Stimulated activated CD4-positive, alpha-beta T cell treated with anti-CD3 and anti-CD28 coated beads, Interleukin-15, amount 100 ng/mL, for 1 hour (primary cell): ENCODE measurements around the gene XAGE5.
"Not testable (repeated sequence)": the region's sequence is repeated elsewhere in the genome, so short reads cannot be mapped to it uniquely, and the experiment has no call there.

Experiments
- DNase-seq, 2 donors: peaks; one replicate each; pipeline ENCODE4 v3.0.0-alpha.2; 2020; ENCODE audit warnings: low read depth in 1 of 2, low spot score in 1 of 2

XAGE5 gene

GRCh38 chrX:52811065-52811625 is at the start of gene XAGE5:
TSS of gene XAGE5 (plus strand) at chrX:52811287. CDS start at chrX:52812567, 1,280 bp downstream.
- no peak for DNase-seq

- not testable (repeated sequence) for DNase-seq
Observed at GRCh38 chrX:52765983-52766382, 45.1 kb upstream of the XAGE5 start.

GRCh38 chrX:52773504-52773903 is 37.6 kb upstream of the XAGE5 start:
- DNase-seq = not testable (repeated sequence)

GRCh38 chrX:52797327-52797726 is 13.8 kb upstream of the XAGE5 start, which contains the start of gene SPANXN5:
TSS of gene SPANXN5 (minus strand) at chrX:52797427. CDS start at chrX:52797348, 79 bp downstream.
- DNase-seq = not testable (repeated sequence)

GRCh38 chrX:52804876-52805275 is 6.2 kb upstream of the XAGE5 start:
- not testable (repeated sequence) for DNase-seq

GRCh38 chrX:52819788-52820187 is 8.7 kb downstream of the XAGE5 start:
- no peak for DNase-seq

- no peak for DNase-seq
Observed at GRCh38 chrX:52821079-52821760, 10.1 kb downstream of the XAGE5 start.

GRCh38 chrX:52824608-52825007 is 13.5 kb downstream of the XAGE5 start:
- no peak for DNase-seq

- DNase-seq = no peak
Observed at GRCh38 chrX:52830551-52830950, 19.5 kb downstream of the XAGE5 start.

GRCh38 chrX:52839137-52839536 is 28.1 kb downstream of the XAGE5 start:
- no peak for DNase-seq

GRCh38 chrX:52843619-52844018 is 32.5 kb downstream of the XAGE5 start:
- DNase-seq = not testable (repeated sequence)

GRCh38 chrX:52852110-52852860 is 41.2 kb downstream of the XAGE5 start:
- no peak for DNase-seq

- DNase-seq = not testable (repeated sequence)
Observed at GRCh38 chrX:52856991-52857525, 46.0 kb downstream of the XAGE5 start.

GRCh38 chrX:52865343-52865998 is 54.4 kb downstream of the XAGE5 start:
- no peak for DNase-seq
